CD4-positive, alpha-beta T cell treated with Interleukin-2 at 100 ng/mL for 4 hours (primary cell): ENCODE measurements around the gene TPCN2.

ENCODE experiments used
- DNase-seq: peaks from one replicate; pipeline ENCODE4 v3.0.0-alpha.2; 2020; ENCODE audit warnings: low spot score

TPCN2 gene

DNA sequence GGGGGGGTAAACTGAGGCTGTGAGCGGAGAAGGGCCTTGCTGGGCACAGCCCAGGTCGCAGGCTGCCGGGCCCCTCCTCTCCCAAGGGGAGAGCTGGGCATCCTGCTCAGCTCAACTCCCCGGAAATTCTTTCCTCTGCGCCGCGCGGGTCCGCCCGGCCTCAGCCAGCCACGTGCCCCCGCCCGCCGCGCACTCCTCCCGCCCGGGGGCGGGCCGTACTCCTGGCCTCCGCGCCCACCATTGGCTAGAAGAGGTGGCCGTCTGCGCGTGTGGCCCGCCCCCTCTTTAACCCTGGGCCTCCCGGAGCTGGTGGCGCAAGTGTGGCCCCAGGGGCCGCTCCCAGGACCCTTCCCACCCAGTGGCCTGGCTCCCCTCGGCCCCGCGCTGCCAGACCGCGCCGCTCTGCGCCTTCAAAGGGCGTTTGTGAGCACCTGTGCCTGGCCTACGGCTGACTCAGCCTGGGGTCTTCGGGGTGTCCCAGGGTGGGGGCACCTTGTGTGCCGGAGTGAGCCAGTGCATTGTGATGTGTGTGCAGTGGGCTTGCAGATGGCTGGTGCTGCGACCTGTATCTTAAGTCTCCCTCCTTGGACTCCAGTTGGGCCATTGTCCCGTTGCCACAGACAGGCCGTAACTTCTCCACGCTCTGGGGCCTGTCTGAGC, 37.6 kb upstream of the TPCN2 start:
- DNase-seq: no peak

DNA sequence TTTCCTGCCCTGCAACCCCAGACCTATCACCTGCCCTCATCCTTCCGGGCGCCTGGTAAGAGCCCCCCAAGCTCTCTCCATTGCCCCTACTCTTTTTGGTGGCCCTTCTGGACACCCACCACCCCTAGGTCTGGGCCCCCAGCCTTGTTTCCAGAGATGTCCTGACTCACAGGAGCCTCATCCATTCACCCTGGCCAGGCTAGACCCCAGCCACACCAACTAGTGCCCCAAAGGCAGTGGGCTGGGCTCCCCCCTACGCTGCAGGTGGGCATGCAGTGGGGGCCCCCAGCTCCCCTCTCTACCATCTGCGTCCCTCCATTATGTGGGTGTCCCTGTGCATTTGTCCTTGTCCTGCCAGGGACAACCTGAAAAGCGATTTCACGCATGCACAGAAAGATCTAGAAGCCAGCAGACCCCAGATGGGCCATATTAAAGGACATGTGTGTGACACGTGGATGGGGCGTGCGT, 37.1 kb upstream of the TPCN2 start:
- no peak for DNase-seq

DNA sequence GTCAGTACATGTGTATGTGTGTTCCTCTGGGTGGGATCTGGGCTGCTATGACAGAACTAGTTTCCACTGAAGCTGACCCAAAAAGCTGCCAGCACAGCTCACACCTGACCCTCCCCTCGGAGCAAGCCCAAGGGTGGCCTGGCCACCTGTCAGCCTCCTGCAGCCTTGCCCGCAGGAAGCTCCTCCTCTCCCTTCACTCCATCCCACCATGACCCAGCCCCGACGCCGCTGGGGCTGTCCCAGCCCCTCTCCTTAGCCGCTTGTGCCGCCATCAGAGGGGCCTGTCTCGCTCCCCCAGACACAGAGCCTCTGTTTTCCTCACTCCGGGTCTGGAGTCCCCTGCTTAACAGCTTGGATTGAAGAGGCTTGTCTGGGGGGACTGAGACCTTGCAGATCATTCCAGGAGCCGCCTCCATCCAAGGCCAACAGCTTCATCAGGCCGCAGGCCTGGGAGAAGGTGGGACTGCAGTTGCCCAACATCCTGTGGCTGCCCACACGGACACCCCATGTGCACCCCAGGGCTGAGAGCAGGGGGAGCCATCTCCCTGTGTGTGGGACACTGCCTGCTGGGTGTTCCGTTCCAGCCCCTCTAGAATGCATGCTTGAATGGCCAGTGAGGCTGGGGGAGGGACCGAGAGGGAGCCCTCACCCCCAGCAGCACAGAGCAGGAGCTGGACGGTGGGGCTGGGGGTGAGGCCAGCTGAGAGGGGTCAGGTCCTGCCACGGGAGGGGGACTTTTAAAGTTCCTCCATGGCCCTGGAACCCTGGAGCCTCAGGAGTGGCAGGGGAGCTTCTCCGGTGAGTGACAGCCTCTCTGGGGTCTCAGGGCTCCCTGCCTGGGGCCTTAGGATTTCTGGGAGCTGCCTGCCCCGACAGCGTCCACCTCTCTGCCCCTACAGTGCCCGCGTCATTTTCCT, 36.4 kb upstream of the TPCN2 start:
- DNase-seq: no peak

DNA sequence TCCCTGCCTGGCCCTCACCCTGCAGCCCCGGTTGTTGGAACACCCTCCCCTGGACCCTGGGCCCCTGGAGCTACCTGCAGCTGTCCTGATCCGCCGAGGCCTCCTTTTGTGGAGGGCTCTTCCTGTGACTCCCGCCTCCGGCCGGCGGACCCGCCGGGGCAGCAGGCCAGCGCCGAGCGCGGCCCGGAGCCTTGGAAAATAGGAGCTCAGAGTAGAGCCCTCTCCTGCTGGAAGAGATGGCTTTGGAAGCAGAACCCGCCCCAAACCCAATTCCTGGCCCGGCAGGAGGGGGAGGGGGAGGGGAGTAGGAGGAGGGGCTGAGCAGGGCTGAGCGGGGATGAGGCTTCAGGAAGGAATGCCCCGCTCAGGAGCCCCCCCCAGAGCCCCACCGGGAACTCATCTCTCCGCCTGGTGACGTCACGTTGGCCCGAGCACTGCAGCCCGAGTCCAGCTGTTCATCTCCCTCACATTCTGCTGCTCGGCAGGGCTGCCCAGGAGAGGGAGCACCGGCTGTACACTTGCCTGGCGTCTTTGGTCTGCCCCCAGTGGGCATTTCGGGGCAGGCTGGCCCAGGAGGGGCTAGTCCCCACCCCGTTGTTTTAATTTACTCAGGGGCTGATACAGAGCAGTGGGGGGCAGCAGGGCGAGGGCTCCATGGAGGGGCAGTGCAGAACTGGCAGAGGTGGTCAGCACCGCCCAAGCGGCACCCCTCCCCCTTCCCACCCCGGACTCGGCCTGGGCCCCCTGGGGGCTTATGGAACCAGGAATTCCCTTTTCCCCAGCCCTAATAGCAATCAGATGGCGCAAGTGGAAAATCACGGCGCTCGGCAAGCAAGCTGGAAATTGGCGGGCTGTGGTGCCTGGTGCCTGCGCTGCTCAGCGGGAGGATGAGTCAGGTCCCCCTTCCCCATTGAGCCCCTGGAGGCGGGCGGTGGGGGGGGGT, 35.5 kb upstream of the TPCN2 start, which contains the start of gene MRGPRF:
MRGPRF (minus strand) TSS at position 238 of the 943 bp plus-strand sequence. CDS start 3,345 bp downstream, outside the sequence.
- DNase-seq: no peak

DNA sequence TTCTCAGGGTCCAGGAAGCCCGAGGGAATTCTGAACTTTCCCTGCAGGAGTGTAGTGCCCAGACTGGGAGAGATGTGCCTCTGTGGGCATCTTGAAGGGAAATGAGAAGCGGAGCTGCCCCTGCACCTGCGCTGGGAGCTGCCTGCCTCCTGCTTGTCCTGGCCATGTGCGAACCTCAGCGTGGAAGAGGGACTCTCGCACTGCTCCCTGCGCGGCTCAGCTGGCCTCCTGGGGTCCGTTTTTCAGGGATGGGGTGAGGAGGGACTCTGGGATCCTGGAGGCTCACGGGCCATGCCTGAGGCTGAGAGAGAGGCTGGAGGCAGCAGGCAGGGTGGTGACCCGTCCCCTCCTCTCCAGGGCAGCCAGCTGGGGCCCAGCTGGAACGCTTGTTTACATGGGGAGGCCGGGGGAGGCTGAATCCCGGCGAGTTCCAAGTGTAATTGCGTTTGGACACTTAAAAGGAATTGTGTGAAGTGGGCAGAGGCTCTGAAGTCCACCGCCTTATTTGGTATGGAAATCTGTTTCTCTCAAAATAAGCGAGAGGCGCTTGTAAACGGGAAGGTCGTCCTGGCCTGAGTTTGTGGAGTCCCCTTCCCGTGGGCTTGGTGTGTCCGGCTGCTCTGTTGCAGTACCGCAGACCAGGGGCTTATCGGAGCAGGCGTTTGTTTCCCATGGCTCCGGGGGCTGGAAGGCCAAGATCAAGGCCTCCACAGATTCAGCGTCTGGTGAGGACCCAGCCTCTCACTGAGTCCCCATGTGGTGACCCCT, 34.5 kb upstream of the TPCN2 start:
- DNase-seq: no peak

DNA sequence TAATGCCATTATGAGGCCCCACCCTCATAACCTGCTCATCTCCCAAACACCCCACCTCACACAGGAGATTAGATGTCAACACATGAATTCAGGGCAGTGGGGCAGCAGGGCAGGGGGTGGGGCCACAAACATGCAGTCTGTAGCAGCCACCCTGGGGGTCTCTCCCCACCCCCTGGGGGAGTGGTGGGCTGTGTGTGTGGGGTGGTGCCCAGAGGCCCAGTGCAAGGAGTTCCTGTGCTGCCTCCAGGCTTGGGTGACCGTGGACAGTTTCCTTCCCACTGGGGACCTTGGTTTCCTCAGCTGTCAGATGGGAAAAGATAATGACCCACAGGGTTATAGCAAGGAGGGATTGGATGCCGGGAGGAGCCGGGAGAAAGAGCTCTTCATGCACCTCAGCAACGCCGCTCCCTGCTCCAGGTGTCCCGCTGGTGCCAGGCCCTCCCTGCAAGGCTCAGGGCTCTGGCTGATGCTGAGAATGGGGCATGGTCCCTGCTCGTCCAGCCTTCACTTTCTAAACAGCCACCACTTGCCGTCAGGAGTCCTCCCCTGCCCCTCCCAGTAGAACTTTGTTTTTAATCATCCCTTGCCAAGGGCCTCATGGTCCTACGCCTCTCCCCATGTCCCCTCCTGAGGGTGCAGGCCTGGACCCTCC, 33.7 kb upstream of the TPCN2 start:
- DNase-seq: no peak

DNA sequence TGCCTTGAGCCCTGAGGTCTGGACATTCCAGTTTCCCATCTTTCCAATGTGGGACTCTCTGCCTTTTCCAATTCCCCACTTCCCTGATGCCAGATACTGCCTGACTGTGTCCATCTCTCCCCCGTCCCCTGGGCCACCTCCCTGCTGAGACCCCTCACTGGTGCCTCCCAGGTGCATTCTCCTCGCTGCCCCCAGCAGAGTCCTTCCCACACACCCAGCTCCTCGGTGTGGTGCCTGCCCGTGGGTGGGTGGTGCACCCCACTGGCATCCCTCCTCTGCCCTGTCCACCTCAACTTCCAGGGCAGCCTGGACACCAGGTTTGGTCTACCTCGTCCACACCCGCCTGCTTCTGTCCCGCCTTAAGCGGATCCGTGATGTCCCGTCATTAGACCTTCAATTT, 30.8 kb upstream of the TPCN2 start:
- DNase-seq: no peak

DNA sequence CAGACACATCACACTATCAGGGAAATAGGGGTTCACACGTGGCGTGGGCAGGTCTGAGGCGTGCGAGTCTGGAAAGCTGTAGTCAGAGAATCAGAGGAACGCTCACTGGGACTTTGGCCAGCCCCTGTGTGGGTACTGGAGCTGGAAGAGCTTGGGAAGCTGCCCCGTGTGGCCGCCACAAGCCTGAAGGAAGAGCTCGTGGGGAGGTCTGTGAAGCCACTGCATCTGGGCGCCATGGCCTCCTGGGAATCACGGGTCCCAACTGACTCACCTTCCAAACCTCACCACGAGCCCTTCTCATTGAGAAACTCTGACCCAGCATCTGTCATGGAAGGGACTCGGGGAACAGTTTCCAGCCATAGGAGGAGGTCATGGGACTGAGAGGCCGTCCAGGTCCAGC, 29.8 kb upstream of the TPCN2 start:
- DNase-seq: no peak

DNA sequence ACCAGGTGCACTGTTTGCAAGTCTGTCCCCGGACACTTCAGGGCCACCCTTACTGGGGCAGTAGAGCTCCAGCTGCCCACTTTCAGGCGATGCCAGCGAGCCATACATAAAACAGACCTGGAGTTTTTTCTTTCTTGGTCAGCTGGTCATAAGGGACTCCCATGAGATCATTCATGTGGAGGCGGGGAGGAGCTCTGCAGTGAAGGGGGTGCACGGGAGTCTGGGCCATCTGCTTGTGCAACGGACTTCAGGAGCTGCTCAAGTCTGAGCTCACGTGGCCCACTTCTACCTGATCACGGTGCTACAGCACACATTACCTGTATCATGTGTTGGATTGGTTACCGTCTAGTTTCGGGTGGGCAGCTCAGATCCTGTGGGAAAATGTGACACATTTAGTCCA, 26.5 kb upstream of the TPCN2 start:
- DNase-seq: no peak

DNA sequence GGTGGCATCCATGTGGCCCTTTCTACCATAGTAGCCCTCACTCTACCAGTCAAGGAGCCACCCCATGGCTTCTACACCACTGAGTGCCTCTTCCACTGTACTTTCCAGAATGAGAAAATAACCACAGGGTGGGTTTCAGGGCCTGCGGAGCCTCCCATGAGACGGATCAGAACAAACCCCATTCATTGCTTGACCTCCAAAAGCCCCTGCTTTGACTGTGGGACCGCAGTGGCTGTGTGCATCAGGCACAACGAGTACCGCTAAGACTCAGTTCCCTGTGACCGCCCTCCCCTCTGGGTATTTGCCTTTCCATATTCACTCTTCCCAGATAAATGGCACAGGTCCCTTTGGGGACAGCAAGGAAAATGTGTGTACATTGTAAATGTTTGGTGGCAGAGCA, 24.2 kb upstream of the TPCN2 start:
- DNase-seq: no peak

DNA sequence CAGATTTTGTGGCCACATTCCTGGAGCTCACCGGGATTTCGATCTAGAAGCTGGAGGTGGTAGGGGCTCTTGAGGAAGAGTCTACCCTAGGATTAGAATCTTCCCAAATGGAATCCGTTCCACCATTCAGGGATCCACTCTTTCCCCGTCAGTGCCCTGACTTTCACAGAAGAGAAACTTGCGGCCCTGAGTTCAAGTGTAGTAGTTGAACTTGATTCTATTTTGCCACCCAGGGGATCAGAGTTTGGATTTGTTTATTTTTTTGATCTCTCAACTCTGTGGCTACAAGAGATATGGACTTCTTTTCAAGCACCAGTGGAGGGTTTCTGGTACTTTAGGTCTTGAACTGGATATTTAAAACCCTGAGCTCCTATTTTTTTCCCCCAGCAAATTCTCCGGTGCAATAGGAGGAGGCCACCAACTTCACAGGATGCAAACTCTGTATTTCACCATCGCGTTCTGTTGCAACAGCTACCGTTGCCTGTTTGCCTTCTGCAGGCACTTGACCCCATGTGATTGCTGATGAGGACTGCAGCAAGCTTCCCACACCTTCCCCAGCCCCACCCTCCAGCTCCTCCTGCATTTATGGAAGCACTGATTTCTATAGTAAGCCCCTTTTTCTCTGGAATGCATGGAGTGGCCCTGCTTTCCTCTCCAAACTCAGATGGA, 20.9 kb upstream of the TPCN2 start:
- no peak for DNase-seq

DNA sequence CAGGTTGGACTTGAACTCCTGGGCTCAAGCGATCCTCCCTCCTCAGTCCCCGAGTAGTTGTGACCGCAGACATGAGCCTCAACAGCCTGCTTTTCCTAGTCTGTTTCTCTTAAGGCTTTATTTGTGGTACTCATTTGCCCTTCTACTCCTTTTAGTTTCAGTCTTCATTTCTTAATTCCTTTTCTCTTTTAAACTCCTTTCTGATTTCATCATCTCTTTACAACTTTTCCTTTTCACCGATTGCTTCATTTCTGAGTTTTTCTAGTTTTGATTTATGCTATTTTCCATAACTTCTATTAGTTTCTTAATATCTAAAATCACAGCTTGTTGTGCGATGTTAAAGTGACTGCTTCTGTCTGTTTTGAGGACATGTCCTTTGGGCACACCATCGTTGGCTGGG, 18.4 kb upstream of the TPCN2 start:
- DNase-seq: no peak

DNA sequence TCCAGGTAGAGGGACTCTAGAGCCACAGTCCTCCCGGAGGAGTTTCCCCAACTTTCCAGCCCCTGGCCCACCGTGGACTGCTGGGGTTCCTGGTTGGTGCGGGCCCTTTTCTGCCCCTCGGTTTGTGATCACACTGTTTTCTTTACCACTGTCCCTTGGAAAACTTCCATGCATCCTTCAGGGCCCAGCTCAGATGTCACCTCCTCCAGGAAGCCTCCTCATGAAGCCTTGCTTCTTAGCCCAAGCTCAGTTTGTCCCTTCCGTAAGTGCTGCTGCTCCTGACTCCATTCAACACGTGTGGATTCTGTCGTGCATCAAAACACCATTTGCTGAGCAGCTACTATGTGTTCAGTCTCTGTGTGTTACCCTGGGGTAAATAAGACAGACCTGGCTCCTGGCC, 15.9 kb upstream of the TPCN2 start:
- no peak for DNase-seq

DNA sequence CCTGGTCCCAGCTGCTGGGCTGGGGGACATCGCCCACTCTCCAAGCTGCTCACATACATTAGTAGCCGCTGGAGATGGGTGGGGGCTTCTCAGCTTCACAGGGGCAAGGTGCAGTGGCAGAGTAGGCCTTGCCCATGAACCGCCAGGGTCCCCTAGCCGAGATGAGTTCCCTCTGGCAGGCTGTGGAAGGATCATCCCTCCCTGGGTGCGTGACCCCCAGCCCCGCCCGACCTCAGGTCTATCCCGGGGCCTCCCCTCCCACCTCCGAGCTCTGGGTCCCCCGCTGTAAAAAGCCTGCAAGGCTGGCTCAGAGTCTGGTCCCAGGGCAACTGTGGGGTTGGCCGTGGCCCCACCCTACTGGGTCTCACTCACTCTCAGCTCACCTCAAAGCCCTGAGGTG, 15.3 kb upstream of the TPCN2 start:
- no peak for DNase-seq

DNA sequence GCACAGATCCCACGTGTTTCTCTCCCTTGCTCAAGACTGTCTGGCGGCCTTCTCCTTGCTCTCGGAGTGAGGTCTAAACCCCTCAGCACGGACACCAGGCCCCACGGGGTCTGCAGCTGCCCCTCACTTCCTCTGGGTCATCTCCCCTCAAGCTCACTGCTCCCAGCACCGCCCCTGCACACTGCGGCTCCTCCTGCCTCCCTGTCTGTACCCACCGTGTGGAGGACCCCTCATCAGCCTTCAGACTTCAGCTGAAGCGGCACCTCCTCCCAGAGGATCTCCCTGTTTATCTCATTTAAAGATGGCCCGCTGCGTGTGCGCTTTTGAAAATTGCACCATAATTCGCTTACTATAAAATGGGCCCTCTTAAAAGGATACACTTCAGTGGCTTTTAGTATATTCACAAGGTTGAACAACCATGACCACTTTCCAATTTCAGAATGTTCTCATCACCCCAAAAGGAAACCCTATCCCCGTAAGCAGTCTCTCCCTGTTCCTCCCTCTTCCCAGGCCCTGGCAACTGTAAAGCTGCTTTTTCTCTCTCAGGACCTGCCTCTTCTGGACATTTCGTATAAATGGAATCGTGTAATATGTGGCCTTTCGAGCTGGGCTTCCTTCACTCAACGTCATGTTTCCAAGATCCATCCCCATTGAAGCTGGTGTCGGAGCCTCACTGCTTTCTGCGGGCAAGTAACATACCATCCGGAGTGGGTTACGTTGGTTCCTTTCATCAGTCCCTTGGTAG, 14.4 kb upstream of the TPCN2 start:
- DNase-seq: no peak

DNA sequence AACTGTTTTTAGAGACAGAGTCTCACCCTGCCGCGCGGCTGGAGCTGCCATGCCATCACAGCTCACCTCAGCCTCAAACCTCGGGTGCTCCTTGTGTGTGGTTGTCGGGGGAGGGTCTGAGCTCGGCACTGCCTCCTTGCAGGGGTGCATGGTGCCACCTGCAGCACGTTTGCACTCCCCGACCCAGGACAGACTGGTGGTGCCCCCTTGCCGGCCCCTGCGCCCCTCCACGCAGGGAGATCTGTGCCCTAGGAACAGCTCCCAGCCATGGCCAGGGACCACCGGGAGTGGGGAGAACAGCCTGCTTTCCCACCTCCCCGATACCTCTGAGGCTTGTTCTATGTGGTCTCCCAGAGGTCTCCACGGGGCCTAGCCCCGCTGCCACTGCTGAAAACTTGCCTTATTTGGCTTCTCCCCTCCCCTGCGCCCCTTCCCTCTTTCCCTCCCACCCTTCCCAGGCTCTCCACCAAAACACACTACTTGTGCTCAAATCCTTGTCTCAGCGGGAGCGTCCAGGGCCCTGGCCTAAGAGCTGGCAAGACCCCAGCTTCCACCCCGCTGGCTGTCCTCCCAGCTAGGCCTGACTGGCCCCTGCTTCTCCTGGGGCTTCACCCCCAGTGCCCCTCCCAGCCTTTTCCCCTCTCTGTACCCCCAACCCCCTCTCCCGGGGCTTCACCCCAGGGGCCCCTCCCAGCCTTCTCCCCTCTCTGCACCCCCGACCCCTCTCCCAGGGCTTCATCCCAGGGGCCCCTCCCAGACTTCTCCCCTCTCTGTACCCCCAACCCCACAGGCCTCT, 13.4 kb upstream of the TPCN2 start:
- DNase-seq: no peak

DNA sequence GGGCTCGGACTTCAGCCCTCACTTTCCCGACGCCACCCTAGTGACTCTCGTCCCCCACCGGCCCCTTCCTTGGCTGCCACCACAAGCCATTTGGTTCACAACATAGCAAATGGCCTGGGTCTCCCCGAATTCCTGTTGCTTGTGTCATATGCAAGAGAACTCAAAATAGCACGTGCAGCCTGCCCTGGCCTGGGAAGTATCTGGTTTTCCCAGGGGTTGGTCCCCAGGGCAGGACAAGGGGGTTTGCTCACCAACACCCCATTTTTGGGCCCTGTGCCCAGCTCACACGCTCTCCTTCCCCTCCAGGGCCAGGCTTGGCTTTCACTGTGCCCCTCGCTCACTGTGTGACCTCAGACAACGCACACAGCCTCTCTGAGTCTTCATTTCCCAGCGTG, 12.8 kb upstream of the TPCN2 start:
- DNase-seq: no peak

DNA sequence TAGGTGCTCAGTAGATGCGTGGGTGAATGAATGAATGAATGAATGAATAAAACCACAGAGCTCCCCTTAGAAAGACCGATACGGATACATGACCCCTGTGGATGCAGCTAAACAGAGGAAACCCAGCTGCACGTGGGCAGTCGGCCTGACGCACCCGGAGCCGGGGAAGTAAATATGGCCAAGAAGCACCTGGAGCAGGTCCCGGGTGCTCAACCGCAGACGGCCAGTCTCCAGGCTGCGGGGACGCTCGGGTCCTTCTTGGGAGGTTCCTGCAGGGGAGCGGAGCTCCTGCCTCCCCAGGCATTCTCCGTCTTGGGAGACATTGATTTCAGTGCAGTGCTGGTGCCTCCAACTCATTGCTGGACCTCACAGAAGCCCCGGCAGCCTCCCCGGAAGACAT, 11.7 kb upstream of the TPCN2 start:
- DNase-seq: no peak

DNA sequence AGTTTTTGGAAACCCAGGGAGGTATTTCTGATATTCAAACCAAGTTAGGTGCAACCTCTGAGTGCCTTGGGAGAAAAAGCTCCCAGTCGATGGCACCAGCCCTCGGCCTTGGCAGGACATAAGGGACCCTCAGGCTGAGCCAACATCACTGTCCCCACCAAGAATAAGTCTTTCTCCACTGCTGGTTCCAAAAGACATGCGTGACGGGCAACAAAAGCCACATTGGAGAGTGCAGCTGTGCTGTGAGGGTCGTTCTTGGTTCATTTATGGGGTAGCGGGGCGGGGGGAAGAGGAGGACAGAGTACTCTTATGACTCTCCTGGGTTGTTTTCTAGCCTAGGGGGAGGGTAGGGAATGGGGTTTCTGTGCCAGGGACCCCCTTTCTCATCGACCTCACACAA, 11.2 kb upstream of the TPCN2 start:
- DNase-seq: no peak
